ENCODE results near the gene RMND1. TPM values are rescaled to one million over a fixed set of nuclear protein-coding genes. Genes with fewer than 3 reads are reported as not detected.

Gene RMND1
- total RNA-seq, 1 donor from 2014 or later, result 19.9 TPM

- no peak for DNase-seq (ENCODE audit: low read depth in 2 of 2)
Measured at GRCh38 chr6:151417477-151417876, 34.4 kb downstream of the RMND1 start.

GRCh38 chr6:151414641-151415260 is 37.2 kb downstream of the RMND1 start:
- DNase-seq (ENCODE audit: low read depth in 2 of 2), result no peak

GRCh38 chr6:151413372-151414145 is 38.4 kb downstream of the RMND1 start:
- no peak for DNase-seq (ENCODE audit: low read depth in 2 of 2)

GRCh38 chr6:151412909-151413308 is 39.0 kb downstream of the RMND1 start:
- DNase-seq (ENCODE audit: low read depth in 2 of 2), result no peak

GRCh38 chr6:151409679-151410078 is 42.2 kb downstream of the RMND1 start:
- DNase-seq (ENCODE audit: low read depth in 2 of 2), result no peak

GRCh38 chr6:151409260-151409659 is 42.7 kb downstream of the RMND1 start:
- no peak for DNase-seq (ENCODE audit: low read depth in 2 of 2)

- DNase-seq (ENCODE audit: low read depth in 2 of 2), result no peak
Measured at GRCh38 chr6:151408858-151409257, 43.1 kb downstream of the RMND1 start.

- DNase-seq (ENCODE audit: low read depth in 2 of 2), result no peak
Measured at GRCh38 chr6:151403919-151404308, 48.0 kb downstream of the RMND1 start.

- no peak for DNase-seq (ENCODE audit: low read depth in 2 of 2)
Measured at GRCh38 chr6:151402228-151402627, 49.7 kb downstream of the RMND1 start.

GRCh38 chr6:151400473-151400872 is 51.5 kb downstream of the RMND1 start:
- no peak for DNase-seq (ENCODE audit: low read depth in 2 of 2)

- no peak for DNase-seq (ENCODE audit: low read depth in 2 of 2)
Measured at GRCh38 chr6:151399679-151400078, 52.2 kb downstream of the RMND1 start.

- DNase-seq (ENCODE audit: low read depth in 2 of 2), result no peak
Measured at GRCh38 chr6:151393410-151393809, 58.5 kb downstream of the RMND1 start.

- DNase-seq (ENCODE audit: low read depth in 2 of 2), result no peak
Measured at GRCh38 chr6:151392427-151392826, 59.5 kb downstream of the RMND1 start.

- peak in 1 of 2 donors; percentile 66 for DNase-seq (ENCODE audit: low read depth in 2 of 2)
Measured at GRCh38 chr6:151391471-151392413, 60.2 kb downstream of the RMND1 start, which contains the start of gene ZBTB2. ZBTB2 (minus strand) TSS chr6:151391559; CDS start chr6:151373637, 17,922 bp downstream.

- peak in 1 of 2 donors; percentile 78 for DNase-seq (ENCODE audit: low read depth in 2 of 2)
Measured at GRCh38 chr6:151390851-151391470, 61.0 kb downstream of the RMND1 start.

- peak; percentile 95 to 99 for DNase-seq (ENCODE audit: low read depth in 2 of 2)
Measured at GRCh38 chr6:151390276-151390850, 61.6 kb downstream of the RMND1 start.

GRCh38 chr6:151389618-151390275 is 62.2 kb downstream of the RMND1 start:
- peak in 1 of 2 donors; percentile 71 for DNase-seq (ENCODE audit: low read depth in 2 of 2)

GRCh38 chr6:151388997-151389617 is 62.8 kb downstream of the RMND1 start:
- no peak for DNase-seq (ENCODE audit: low read depth in 2 of 2)

- DNase-seq (ENCODE audit: low read depth in 2 of 2), result no peak
Measured at GRCh38 chr6:151388236-151388635, 63.7 kb downstream of the RMND1 start.

Measured in dermis microvascular lymphatic vessel endothelial cell (primary cell).